ENCODE data around the gene ANP32E.

DNA sequence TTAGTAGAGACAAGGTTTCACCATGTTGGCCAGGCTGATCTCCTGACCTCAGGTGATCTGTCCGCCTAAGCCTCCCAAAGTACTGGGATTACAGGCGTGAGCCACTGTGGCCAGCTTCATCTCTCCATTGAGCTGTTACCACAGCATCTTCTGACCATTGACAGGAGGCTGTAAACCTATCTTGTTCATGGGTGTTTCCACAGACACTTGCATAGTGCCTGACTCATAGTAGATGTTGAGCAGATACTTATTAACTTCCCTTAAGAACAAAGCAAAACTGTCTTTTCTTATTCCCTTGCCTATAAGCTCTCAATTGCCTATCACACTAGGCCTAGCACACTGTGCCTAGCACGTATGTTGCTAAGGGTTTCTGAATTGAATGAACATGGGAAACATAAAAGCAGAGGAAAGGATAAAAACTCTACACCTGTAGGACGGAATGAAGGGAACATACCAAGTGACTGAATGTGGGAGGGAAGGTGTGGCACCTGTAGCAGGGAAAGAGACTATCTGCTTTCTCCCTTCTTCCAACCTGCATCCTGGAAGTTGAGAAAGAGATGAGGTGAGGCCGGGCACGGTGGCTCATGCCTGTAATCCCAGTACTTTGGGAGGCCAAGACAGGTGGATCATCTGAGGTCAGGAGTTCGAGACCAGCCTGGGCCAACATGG is 35.5 kb upstream of the ANP32E start:
- TF ChIP-seq, protein P1, sequence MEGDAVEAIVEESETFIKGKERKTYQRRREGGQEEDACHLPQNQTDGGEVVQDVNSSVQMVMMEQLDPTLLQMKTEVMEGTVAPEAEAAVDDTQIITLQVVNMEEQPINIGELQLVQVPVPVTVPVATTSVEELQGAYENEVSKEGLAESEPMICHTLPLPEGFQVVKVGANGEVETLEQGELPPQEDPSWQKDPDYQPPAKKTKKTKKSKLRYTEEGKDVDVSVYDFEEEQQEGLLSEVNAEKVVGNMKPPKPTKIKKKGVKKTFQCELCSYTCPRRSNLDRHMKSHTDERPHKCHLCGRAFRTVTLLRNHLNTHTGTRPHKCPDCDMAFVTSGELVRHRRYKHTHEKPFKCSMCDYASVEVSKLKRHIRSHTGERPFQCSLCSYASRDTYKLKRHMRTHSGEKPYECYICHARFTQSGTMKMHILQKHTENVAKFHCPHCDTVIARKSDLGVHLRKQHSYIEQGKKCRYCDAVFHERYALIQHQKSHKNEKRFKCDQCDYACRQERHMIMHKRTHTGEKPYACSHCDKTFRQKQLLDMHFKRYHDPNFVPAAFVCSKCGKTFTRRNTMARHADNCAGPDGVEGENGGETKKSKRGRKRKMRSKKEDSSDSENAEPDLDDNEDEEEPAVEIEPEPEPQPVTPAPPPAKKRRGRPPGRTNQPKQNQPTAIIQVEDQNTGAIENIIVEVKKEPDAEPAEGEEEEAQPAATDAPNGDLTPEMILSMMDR (IDR thresholded peaks at IDR 0.05; ENCODE audit: low read length), result no peak
- TF ChIP-seq EZH2 (optimal IDR thresholded peaks at IDR 0.05; ENCODE audit: low read depth, low read length) (no peak), EZH2phosphoT487 (IDR thresholded peaks at IDR 0.05; ENCODE audit: low read length) (no peak)
